HG02973 (cell line): ENCODE results near the gene NCKAP1.
"Not testable (repeated sequence)": the region's sequence is repeated elsewhere in the genome, so short reads cannot be mapped to it uniquely, and the experiment has no call there.

ENCODE experiments used
- ATAC-seq: cut with Tn5 transposase; IDR thresholded peaks from one replicate; pipeline ENCODE4 v1.9.1; 2021; ENCODE audit warnings: moderate library complexity; ENCODE audit not compliant: unreplicated experiment

Gene NCKAP1

DNA sequence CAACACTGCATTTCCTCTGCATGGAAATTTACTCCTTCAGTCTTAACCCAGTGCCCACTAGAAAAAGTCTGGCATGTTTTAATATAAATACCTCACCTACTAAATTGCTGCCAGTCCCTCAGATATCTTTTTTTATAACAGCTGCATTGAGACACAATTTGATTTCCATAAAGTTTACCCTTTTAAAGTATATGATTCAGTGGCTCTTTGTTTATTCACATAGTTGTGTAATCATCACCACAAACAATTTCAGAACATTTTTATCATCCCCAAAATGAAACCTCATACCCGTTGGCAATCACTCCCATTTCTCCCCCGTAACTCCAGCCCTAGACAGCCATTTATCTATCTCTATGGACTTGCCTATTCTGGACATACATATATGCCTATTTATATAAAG, 154.8 kb downstream of the NCKAP1 start:
- no peak for ATAC-seq

DNA sequence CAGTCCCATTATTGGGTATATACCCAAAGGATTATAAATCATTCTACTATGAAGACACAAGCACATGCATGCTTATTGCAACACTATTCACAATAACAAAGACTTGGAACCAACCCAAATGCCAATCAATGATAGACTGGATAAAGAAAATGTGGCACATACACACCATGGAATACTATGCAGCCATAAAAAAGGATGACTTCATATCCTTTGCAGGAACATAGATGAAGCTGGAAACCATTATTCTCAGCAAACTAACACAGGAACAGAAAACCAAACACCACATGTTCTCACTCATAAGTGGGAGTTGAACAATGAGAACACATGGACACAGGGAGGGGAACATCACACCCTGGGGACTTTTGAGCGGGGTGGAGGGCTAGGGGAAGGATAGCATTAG, 158.2 kb downstream of the NCKAP1 start:
- not testable (repeated sequence) for ATAC-seq

DNA sequence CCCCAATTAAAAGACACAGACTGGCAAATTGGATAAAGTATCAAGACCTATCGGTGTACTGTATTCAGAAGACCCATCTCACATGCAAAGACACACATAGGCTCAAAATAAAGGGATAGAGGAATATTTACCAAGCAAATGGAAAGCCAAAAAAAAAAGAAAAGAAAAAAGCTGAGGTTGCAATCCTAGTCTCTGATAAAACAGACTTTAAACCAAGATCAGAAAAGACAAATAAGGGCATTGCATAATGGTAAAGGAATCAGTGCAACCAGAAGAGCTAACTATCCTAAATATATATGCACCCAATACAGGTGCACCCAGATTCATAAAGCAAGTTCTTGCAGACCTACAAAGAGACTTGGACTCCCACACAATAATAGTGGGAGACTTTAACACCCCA, 161.6 kb downstream of the NCKAP1 start:
- ATAC-seq: not testable (repeated sequence)

DNA sequence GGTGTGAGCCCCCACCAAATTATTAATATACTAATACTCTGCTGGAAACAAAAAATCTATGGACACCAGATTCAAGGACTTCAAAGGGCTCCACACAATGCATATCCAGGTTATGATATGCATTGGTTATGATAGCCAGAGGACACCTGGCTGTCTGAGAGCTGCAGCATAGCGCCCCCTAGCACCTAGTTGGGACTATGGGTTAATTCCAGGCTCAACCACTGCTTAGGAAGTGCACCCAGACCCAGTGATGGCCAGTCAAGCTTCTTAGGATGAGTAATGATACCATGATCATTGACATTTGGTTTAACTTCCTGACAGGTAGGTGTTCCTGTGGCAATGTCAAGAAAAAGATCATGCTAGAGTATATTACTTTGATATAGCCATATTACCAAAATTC, 168.0 kb downstream of the NCKAP1 start:
- ATAC-seq: no peak

DNA sequence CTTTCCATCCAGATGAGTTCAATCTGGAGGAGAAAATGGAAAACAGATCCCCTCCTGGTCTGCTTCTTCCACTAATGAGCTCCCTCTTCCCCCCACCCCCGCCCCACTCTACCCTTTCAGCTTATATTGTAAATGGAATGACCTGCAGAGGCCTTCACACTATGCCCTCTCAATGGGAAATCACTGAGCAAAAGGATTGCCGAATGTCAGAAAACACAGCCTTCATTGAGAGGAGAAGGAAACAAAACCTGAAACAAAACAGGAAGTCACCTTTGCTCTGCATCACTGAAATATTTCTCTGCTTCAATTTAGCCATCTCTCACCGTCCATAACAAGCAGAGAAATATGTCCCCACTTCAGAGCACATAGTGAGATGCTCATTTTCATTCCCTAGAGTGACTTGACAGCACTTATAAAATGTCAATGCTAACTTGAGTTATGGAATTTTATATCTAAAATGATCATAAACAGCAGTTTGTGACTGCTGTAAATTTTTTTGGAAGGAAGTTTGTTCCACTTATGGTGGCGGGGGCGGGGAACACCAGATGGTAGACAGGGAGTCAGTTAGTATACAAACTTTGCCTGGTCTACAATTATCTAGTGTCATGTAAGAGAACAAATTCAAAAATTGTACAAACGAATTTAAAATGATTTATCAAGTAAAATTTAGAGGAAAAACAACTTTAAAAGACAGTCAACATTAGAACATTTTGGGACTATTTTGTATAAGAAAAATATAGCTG, 170.0 kb downstream of the NCKAP1 start:
- no peak for ATAC-seq

DNA sequence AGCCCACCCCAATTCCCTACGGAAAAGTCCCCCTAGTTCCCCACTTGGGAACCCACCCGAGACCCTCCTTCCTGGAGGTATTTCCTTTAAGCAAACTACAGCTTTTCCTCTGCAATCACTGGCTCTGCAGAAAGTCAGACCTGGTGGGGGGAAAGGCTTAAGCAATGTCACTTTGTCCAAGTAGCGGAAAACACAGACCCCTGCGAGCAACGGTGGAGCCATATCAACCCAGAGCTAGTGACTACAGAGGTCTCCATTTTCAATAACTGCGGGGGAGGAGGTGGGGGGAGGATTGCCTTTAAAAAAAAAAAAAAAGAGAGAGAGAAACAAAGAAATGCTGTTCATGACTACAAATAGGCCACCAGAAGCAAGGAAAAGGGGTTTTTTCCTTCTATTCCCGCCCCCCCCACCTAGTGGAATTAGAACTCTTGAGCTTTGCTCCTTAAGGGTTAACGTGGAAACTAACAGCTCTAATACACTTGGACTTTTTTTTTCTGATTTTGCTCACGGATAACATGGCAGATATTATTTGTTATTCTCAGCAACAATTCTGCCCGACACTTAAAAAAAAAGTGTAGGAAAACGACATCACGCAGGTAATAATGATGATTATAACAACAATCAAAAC, 170.7 kb downstream of the NCKAP1 start:
- no peak for ATAC-seq

DNA sequence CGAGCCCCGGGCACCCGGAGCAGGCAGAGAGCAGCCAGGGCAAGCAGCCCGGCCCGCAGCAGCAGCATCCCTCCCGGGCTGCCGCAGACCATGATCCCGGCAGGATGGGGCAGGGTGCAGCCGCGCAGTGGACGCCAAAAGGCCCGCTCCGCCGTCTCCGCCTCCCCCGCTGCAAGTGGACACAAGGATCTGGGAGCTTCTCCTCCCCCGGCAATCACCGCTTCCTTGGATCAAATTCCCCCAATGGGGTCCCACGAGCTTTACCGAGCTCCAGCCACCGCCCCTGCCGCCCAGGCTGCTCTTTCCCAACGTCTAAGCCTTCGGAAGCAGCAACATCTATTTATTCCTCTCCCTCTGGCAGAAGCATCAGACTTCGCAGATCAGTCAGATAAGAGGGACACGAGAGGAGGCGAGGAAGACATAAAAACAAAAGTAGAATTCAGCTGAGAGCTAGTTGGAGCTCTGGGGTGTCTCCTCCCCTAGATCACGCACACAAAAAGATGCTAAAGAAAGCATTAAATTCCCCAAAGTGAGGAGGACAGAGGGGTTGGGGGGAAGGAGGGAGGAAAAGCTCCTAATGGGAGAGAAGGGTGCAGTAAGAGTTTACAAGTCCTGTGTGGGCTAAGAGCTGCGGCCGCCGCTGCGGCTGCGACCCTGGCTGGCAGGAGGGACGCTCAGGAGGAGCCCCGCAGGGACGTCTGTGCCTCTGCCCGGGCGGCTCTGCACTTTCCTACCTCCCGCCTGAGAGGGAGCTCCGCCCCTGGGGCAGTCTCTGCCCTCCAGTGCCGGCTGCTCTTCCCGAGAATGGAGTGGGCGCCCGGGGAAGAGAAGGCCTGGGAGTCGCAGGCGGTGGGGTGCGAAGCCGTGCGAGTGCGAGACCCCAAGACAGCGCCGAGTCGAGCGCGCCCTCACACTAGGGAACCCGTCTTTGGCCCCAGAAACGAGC, 171.5 kb downstream of the NCKAP1 start, which contains the start of gene FRZB:
FRZB (minus strand) TSS at position 177 of the 946 bp plus-strand sequence; CDS start at position 92, 85 bp downstream.
- ATAC-seq: no peak

DNA sequence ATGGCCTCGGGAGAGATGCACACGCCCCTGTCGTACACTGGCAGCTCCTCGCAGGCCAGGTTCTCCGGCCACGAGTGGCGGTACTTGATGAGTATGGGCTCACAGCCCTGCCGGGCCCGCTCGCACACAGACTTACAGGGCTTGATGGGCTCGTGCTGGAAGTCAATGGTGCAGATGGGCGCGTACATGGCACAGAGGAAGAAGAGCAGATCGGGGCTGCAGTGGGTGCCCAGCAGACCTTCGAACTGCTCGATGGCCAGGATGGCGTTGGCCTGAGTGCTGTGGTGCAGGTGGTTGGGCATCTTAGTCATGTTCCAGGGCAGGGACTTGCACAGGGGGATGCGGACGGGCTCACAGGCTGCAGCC, 172.2 kb downstream of the NCKAP1 start:
- ATAC-seq: no peak

DNA sequence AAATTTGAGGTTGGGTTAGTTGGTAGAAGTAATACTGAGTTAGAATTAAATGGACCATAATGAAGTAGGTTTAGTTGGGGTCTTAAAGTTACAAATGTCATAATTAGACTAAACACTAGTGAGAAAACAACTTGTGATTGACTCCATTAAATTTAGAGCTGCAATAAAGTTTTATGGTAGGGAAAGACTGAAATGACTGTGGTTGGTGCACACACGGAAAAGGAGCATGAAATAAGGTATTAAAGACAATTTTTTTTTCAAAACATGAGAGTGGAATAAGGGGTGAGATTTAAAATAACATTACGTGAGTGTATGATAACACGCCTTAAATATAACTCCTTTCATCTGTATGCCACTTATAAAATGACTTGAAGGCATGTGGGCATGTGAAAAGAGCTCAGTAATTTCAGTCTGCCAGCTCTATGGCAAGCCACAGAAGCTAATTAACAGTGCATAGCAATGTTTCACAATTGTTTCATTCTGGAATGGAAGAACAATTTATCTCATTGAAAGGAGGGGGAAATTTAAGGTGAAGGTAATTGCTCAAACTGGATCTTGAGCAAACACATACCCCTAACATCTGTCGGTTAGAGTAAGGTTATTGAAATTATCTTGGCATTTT, 173.2 kb downstream of the NCKAP1 start:
- ATAC-seq: no peak

DNA sequence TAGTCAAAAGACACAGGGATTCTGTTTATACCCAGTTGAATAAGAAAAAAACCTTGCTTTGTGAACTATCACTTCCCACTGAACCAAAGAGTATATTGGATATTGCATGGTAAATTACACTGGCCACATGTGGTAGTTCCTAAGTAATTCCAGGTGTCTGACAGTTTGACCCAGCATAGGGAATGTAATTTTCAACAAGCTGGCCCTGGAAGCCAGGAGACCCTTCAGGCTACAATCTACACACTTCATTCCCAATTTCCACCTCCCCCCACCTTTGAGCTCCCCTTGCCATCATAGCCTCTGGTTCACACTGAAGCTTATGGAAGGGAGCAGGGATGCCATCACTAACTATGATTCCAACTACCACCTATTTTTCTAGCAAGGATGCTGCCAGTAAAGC, 174.6 kb downstream of the NCKAP1 start:
- ATAC-seq: no peak

DNA sequence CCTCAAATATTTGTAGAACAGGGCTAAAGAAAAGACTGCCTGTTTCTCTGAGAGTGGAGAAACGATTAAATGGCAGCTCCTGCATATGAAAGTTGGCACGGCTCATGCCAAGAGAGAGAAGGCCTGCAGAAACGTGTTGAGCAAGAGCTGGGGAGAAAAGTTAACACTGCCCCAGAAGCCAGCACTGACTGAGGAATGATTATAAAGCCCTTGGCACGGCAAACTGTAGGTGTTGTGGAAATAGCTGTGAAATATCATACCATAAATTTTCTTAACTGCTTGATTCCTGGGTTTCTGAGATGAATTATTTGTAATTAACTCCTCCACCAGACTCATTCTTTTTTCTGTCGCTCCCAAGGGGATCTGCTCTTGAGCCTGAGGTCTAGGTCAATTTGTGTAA, 176.2 kb downstream of the NCKAP1 start:
- no peak for ATAC-seq

DNA sequence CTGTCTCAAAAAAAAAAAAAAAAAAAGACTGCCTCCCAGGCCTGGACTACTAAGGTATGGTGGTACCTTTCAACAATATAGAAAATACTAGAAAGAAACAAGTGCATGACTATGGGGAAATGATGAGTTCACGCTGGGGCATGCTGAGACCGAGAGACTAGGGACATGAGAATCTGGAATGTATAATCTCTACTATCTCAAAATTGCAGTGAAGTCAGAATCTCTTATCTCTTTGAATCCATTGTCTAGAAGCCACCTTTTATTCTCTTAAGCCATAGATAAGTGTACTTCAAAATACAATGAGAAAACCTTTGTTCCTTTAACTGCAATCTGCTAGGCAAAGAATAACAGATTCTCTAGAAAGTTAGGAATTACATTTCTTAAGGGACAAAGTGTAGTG, 177.4 kb downstream of the NCKAP1 start:
- no peak for ATAC-seq
